GM23338 (cell line): ENCODE measurements around the gene ZNF318. TPM values are rescaled to one million over a fixed set of nuclear protein-coding genes. Genes with fewer than 3 reads are reported as not detected.

Source experiments
- ATAC-seq: fragments of 200-7000 bp; cut with Tn5 transposase; 3 replicates; pipeline ENCODE4 v1.9.1; 2020
- DNase-seq: peaks from one replicate; pipeline ENCODE4 v3.0.0-alpha.2; 2015; ENCODE audit warnings: low spot score
- H2AFZ ChIP-seq: fragments of 200-600 bp; sonication (generic); 2 replicates; pipeline ENCODE4 v1.8.0; 2016; ENCODE audit warnings: antibody characterized with exemption, mild to moderate bottlenecking, moderate library complexity
- H3F3A ChIP-seq: fragments of 200-600 bp; sonication (generic); replicated peaks from 2 replicates; pipeline ENCODE4 v1.8.0; 2017; ENCODE audit warnings: antibody characterized with exemption, mixed run types, low read depth
- H3K27ac ChIP-seq: fragments of 200-600 bp; sonication (generic); 2 replicates; pipeline ENCODE4 v1.6.1; 2016; ENCODE audit warnings: low read depth
- H3K27me3 ChIP-seq: fragments of 200-600 bp; sonication (generic); 2 replicates; pipeline ENCODE4 v1.8.0; 2016; ENCODE audit warnings: mild to moderate bottlenecking, mixed run types, moderate library complexity; ENCODE audit not compliant: insufficient read depth
- H3K36me3 ChIP-seq: fragments of 200-600 bp; sonication (generic); 2 replicates; pipeline ENCODE4 v1.8.0; 2016; ENCODE audit warnings: mild to moderate bottlenecking; ENCODE audit not compliant: insufficient read depth
- H3K4me1 ChIP-seq: fragments of 200-600 bp; sonication (generic); 2 replicates; pipeline ENCODE4 v1.8.0; 2016; ENCODE audit warnings: mild to moderate bottlenecking, moderate library complexity; ENCODE audit not compliant: insufficient read depth
- H3K4me2 ChIP-seq: fragments of 200-600 bp; sonication (generic); 2 replicates; pipeline ENCODE4 v1.7.1; 2017; ENCODE audit warnings: mixed run types
- H3K4me3 ChIP-seq: fragments of 200-600 bp; sonication (generic); 2 replicates; pipeline ENCODE4 v1.6.1; 2016; ENCODE audit warnings: mixed run types
- H3K79me2 ChIP-seq: fragments of 200-600 bp; sonication (generic); replicated peaks from 2 replicates; pipeline ENCODE4 v1.8.0; 2017; ENCODE audit warnings: mild to moderate bottlenecking; ENCODE audit not compliant: insufficient read depth
- H3K9me2 ChIP-seq: fragments of 200-600 bp; sonication (generic); 2 replicates; pipeline ENCODE4 v1.8.0; 2017; ENCODE audit not compliant: insufficient read depth
- H4K20me1 ChIP-seq: fragments of 200-600 bp; sonication (generic); replicated peaks from 2 replicates; pipeline ENCODE4 v1.8.0; 2017; ENCODE audit warnings: mild to moderate bottlenecking; ENCODE audit not compliant: insufficient read depth
- H3K27ac Mint-ChIP-seq: 2 replicates; pipeline ENCODE4 v1.8.0; 2020; ENCODE audit warnings: inconsistent platforms, mild to moderate bottlenecking, moderate library complexity, mixed read lengths
- H3K27me3 Mint-ChIP-seq: 3 replicates; pipeline ENCODE4 v1.8.0; 2022; ENCODE audit warnings: low read depth, mild to moderate bottlenecking, moderate library complexity, mixed read lengths, inconsistent platforms; ENCODE audit not compliant: insufficient read depth, poor library complexity
- H3K36me3 Mint-ChIP-seq: 3 replicates; pipeline ENCODE4 v1.8.0; 2021; ENCODE audit warnings: low read depth, mild to moderate bottlenecking, inconsistent platforms, moderate library complexity, mixed read lengths
- H3K4me1 Mint-ChIP-seq: 3 replicates; pipeline ENCODE4 v1.8.0; 2020; ENCODE audit warnings: mild to moderate bottlenecking, inconsistent platforms, mixed read lengths
- H3K4me3 Mint-ChIP-seq: 3 replicates; pipeline ENCODE4 v1.8.0; 2021; ENCODE audit warnings: moderate library complexity, mild to moderate bottlenecking, inconsistent platforms, mixed read lengths
- H3K9me3 Mint-ChIP-seq: 3 replicates; pipeline ENCODE4 v1.8.0; 2020; ENCODE audit warnings: moderate library complexity, mild to moderate bottlenecking, inconsistent platforms, mixed read lengths
- CREB1 ChIP-seq: fragments of 250-450 bp; sonication (Bioruptor Pico); IDR thresholded peaks from 2 replicates; pipeline ENCODE4 v1.5.0; 2020; ENCODE audit warnings: low read depth, mild to moderate bottlenecking, moderate library complexity
- EZH2 ChIP-seq: fragments of 200-600 bp; sonication (generic); IDR thresholded peaks from one replicate; pipeline ENCODE4 v1.8.0; 2017; ENCODE audit warnings: antibody characterized with exemption, mild to moderate bottlenecking, low read depth; ENCODE audit not compliant: unreplicated experiment
- EZH2phosphoT487 ChIP-seq: fragments of 200-600 bp; sonication (generic); IDR thresholded peaks from one replicate; pipeline ENCODE4 v1.8.1; 2018; ENCODE audit warnings: antibody characterized with exemption; ENCODE audit not compliant: unreplicated experiment
- JUNB ChIP-seq: IDR thresholded peaks from one replicate; pipeline ENCODE4 v1.6.1; 2016; ENCODE audit warnings: antibody characterized with exemption; ENCODE audit not compliant: unreplicated experiment
- NANOG ChIP-seq: IDR thresholded peaks from 2 replicates; pipeline ENCODE4 v1.6.1; 2016; ENCODE audit warnings: antibody characterized with exemption, borderline replicate concordance
- POLR2AphosphoS5 ChIP-seq: IDR thresholded peaks from 2 replicates; pipeline ENCODE4 v1.6.1; 2016; ENCODE audit warnings: antibody characterized with exemption, low read depth
- STAT1 ChIP-seq: IDR thresholded peaks from one replicate; pipeline ENCODE4 v1.6.1; 2016; ENCODE audit warnings: antibody characterized with exemption; ENCODE audit not compliant: unreplicated experiment
- ZNF114 ChIP-seq: fragments of 250-450 bp; sonication (Bioruptor Pico); IDR thresholded peaks from 2 replicates; pipeline ENCODE4 v1.5.0; 2020; ENCODE audit warnings: mild to moderate bottlenecking, moderate library complexity
- ZNF331 ChIP-seq: fragments of 250-450 bp; sonication (Bioruptor Pico); IDR thresholded peaks from 2 replicates; pipeline ENCODE4 v1.5.0; 2020; ENCODE audit warnings: low read depth, mild to moderate bottlenecking, moderate library complexity
- polyA plus RNA-seq: library from polyadenylated mRNA; unstranded; fragments of >200 nt; fragmentation: Nextera tagmentation; extraction: Ambion mirVana; gene quantifications from 2 replicates; pipeline ENCODE4 v1.2.1, GENCODE V29; 2016
- total RNA-seq: library from RNA; depleted of rRNA; stranded (reverse); fragments of >200 nt; shearing (Covaris generic); gene quantifications from 2 replicates; pipeline ENCODE4 v1.2.3, GENCODE V29; 2014
- TF ChIP-seq, protein P1 (sequence below): fragments of 250-450 bp; sonication (Bioruptor Pico); IDR thresholded peaks from 2 replicates; pipeline ENCODE4 v1.5.0; 2020; ENCODE audit warnings: mild to moderate bottlenecking, moderate library complexity
- TF ChIP-seq, protein P2 (sequence below), 2 experiments: fragments of 200-600 bp in 1 of 2; sonication (generic) in 1 of 2; conservative IDR thresholded peaks; 2 replicates each; pipeline versions ENCODE4 v1.5.1 to v1.6.1; 2016 to 2017; ENCODE audit warnings: antibody characterized with exemption in 2 of 2, low read depth in 2 of 2, mild to moderate bottlenecking in 2 of 2, moderate library complexity in 1 of 2
- TF ChIP-seq, protein P3 (sequence below): IDR thresholded peaks from one replicate; pipeline ENCODE4 v1.6.1; 2018; ENCODE audit warnings: antibody characterized with exemption; ENCODE audit not compliant: unreplicated experiment

Gene ZNF318
- total and polyA plus RNA-seq, 2 experiments from 2014 or later = 8.7 to 19.5 TPM

DNA sequence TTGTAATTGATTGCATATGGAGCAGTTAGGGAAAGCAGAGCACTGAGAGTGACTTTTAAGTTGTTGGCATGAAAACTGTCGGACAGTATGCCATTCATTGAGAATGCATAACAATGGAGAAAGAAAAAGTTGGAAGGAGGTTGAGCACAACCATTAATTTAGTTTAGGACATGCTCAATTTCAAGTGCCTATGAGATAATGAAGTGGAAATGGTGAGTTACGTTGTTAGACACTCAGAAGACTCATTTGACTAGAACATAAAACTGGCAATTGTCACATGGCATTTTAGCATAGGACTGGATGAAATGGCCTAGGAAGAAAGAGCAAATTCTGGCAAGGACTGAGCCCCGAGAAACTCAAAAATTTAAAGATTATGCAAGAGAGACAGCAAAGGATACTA lies 22.0 kb downstream of the ZNF318 start (continued):
- TF ChIP-seq, protein P1, sequence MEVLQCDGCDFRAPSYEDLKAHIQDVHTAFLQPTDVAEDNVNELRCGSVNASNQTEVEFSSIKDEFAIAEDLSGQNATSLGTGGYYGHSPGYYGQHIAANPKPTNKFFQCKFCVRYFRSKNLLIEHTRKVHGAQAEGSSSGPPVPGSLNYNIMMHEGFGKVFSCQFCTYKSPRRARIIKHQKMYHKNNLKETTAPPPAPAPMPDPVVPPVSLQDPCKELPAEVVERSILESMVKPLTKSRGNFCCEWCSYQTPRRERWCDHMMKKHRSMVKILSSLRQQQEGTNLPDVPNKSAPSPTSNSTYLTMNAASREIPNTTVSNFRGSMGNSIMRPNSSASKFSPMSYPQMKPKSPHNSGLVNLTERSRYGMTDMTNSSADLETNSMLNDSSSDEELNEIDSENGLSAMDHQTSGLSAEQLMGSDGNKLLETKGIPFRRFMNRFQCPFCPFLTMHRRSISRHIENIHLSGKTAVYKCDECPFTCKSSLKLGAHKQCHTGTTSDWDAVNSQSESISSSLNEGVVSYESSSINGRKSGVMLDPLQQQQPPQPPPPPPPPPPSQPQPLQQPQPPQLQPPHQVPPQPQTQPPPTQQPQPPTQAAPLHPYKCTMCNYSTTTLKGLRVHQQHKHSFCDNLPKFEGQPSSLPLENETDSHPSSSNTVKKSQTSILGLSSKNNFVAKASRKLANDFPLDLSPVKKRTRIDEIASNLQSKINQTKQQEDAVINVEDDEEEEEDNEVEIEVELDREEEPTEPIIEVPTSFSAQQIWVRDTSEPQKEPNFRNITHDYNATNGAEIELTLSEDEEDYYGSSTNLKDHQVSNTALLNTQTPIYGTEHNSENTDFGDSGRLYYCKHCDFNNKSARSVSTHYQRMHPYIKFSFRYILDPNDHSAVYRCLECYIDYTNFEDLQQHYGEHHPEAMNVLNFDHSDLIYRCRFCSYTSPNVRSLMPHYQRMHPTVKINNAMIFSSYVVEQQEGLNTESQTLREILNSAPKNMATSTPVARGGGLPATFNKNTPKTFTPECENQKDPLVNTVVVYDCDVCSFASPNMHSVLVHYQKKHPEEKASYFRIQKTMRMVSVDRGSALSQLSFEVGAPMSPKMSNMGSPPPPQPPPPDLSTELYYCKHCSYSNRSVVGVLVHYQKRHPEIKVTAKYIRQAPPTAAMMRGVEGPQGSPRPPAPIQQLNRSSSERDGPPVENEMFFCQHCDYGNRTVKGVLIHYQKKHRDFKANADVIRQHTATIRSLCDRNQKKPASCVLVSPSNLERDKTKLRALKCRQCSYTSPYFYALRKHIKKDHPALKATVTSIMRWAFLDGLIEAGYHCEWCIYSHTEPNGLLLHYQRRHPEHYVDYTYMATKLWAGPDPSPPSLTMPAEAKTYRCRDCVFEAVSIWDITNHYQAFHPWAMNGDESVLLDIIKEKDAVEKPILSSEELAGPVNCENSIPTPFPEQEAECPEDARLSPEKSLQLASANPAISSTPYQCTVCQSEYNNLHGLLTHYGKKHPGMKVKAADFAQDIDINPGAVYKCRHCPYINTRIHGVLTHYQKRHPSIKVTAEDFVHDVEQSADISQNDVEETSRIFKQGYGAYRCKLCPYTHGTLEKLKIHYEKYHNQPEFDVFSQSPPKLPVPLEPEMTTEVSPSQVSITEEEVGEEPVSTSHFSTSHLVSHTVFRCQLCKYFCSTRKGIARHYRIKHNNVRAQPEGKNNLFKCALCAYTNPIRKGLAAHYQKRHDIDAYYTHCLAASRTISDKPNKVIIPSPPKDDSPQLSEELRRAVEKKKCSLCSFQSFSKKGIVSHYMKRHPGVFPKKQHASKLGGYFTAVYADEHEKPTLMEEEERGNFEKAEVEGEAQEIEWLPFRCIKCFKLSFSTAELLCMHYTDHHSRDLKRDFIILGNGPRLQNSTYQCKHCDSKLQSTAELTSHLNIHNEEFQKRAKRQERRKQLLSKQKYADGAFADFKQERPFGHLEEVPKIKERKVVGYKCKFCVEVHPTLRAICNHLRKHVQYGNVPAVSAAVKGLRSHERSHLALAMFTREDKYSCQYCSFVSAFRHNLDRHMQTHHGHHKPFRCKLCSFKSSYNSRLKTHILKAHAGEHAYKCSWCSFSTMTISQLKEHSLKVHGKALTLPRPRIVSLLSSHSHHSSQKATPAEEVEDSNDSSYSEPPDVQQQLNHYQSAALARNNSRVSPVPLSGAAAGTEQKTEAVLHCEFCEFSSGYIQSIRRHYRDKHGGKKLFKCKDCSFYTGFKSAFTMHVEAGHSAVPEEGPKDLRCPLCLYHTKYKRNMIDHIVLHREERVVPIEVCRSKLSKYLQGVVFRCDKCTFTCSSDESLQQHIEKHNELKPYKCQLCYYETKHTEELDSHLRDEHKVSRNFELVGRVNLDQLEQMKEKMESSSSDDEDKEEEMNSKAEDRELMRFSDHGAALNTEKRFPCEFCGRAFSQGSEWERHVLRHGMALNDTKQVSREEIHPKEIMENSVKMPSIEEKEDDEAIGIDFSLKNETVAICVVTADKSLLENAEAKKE (CRISPR knock-in tag) = no peak
- TF ChIP-seq EZH2 (no peak), JUNB (no peak), ZNF114 (no peak), CREB1 (no peak), ZNF331 (no peak), STAT1 (no peak)
- TF ChIP-seq, protein P2, sequence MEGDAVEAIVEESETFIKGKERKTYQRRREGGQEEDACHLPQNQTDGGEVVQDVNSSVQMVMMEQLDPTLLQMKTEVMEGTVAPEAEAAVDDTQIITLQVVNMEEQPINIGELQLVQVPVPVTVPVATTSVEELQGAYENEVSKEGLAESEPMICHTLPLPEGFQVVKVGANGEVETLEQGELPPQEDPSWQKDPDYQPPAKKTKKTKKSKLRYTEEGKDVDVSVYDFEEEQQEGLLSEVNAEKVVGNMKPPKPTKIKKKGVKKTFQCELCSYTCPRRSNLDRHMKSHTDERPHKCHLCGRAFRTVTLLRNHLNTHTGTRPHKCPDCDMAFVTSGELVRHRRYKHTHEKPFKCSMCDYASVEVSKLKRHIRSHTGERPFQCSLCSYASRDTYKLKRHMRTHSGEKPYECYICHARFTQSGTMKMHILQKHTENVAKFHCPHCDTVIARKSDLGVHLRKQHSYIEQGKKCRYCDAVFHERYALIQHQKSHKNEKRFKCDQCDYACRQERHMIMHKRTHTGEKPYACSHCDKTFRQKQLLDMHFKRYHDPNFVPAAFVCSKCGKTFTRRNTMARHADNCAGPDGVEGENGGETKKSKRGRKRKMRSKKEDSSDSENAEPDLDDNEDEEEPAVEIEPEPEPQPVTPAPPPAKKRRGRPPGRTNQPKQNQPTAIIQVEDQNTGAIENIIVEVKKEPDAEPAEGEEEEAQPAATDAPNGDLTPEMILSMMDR (conservative IDR thresholded peaks at IDR 0.05; ENCODE audit: low read depth in 2 of 2) = no peak

DNA sequence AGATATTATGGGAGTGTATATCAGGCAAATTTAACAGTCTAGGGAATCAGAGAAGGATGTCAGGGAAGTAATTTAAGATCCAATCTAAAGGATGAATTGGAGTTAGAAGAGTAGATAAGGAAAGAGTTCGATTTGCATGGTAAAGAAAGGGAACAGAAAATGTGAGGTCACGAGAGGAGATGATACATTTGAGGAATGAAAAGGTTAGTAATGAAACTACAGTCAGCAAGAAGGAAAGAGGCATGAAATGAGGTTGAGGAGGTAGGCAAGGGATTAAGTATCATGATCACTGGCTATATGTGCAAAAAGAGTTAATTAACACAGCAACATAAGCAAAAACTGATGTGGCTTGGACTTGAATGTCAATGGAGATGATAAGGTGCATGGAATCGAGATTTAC lies 22.4 kb downstream of the ZNF318 start:
- H3K4me3 ChIP-seq = no peak overlapping the region
- no peak for DNase-seq
- H3K27ac ChIP-seq = no peak overlapping the region
- H4K20me1 ChIP-seq = no peaks in the 10 kb centered on the region
- peaks cover 6% of the 10 kb centered on the region; the same call in 2 of the 3 replicates for H3K36me3 Mint-ChIP-seq
- H3K36me3 ChIP-seq = 0 out of 2 replicates have a peak, but pooled peaks cover 10% of the 10 kb centered on the region
- H2AFZ ChIP-seq = no peak overlapping the region
- no peaks in the 10 kb centered on the region for H3K4me1 Mint-ChIP-seq
- no peaks in the 10 kb centered on the region for H3K79me2 ChIP-seq
- no peak overlapping the region for H3K4me2 ChIP-seq
- H3K9me3 Mint-ChIP-seq = no peaks in the 10 kb centered on the region
- no peaks in the 10 kb centered on the region for H3K27me3 ChIP-seq
- no peak overlapping the region for H3K4me3 Mint-ChIP-seq
- H3F3A ChIP-seq = no peaks in the 10 kb centered on the region
- ATAC-seq = no peak
- no peaks in the 10 kb centered on the region for H3K9me2 ChIP-seq
- H3K27ac Mint-ChIP-seq = no peak overlapping the region
- H3K4me1 ChIP-seq = no peaks in the 10 kb centered on the region
- no peaks in the 10 kb centered on the region for H3K27me3 Mint-ChIP-seq
- TF ChIP-seq, protein P3, sequence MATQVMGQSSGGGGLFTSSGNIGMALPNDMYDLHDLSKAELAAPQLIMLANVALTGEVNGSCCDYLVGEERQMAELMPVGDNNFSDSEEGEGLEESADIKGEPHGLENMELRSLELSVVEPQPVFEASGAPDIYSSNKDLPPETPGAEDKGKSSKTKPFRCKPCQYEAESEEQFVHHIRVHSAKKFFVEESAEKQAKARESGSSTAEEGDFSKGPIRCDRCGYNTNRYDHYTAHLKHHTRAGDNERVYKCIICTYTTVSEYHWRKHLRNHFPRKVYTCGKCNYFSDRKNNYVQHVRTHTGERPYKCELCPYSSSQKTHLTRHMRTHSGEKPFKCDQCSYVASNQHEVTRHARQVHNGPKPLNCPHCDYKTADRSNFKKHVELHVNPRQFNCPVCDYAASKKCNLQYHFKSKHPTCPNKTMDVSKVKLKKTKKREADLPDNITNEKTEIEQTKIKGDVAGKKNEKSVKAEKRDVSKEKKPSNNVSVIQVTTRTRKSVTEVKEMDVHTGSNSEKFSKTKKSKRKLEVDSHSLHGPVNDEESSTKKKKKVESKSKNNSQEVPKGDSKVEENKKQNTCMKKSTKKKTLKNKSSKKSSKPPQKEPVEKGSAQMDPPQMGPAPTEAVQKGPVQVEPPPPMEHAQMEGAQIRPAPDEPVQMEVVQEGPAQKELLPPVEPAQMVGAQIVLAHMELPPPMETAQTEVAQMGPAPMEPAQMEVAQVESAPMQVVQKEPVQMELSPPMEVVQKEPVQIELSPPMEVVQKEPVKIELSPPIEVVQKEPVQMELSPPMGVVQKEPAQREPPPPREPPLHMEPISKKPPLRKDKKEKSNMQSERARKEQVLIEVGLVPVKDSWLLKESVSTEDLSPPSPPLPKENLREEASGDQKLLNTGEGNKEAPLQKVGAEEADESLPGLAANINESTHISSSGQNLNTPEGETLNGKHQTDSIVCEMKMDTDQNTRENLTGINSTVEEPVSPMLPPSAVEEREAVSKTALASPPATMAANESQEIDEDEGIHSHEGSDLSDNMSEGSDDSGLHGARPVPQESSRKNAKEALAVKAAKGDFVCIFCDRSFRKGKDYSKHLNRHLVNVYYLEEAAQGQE = no peak
- TF ChIP-seq ZNF114 = no peak
- TF ChIP-seq NANOG = no peak
- no peak for TF ChIP-seq CREB1
- TF ChIP-seq ZNF331 = no peak
- TF ChIP-seq STAT1 = no peak
- no peak for TF ChIP-seq POLR2AphosphoS5
- TF ChIP-seq, protein P2 (conservative IDR thresholded peaks at IDR 0.05; ENCODE audit: low read depth in 2 of 2) = no peak
- no peak for TF ChIP-seq EZH2phosphoT487
- TF ChIP-seq EZH2 = no peak
